ENCODE results near the gene NAA80. TPM values are rescaled to one million over a fixed set of nuclear protein-coding genes. Genes with fewer than 3 reads are reported as not detected.
A peak's percentile ranks its signal among the peaks of the same experiment; 100 is the strongest.

Gene NAA80
- total and polyA plus RNA-seq, 2 of the 13 experiments (the other 11 are each of a cell fraction or from before 2014, with no cell fraction given): 3.4 to 8.7 TPM

- TF ChIP-seq ZNF333 (CRISPR knock-in tag; IDR thresholded peaks at IDR 0.05; ENCODE audit: borderline replicate concordance) (0 out of 2 replicates have a peak, but pooled peaks have one; percentile 14), ZNF563 (CRISPR knock-in tag; IDR thresholded peaks at IDR 0.05) (no peak), ZMAT3 (CRISPR knock-in tag; conservative IDR thresholded peaks at IDR 0.05) (peak; percentile 79; the same call in 1 of the 2 replicates), ZNF256 (CRISPR knock-in tag; conservative IDR thresholded peaks at IDR 0.05) (0 out of 2 replicates have a peak, but pooled peaks have one; percentile 44), ZNF205 (CRISPR knock-in tag; IDR thresholded peaks at IDR 0.05) (0 out of 2 replicates have a peak, but pooled peaks have one; percentile 38)
- TF ChIP-seq, protein P1, sequence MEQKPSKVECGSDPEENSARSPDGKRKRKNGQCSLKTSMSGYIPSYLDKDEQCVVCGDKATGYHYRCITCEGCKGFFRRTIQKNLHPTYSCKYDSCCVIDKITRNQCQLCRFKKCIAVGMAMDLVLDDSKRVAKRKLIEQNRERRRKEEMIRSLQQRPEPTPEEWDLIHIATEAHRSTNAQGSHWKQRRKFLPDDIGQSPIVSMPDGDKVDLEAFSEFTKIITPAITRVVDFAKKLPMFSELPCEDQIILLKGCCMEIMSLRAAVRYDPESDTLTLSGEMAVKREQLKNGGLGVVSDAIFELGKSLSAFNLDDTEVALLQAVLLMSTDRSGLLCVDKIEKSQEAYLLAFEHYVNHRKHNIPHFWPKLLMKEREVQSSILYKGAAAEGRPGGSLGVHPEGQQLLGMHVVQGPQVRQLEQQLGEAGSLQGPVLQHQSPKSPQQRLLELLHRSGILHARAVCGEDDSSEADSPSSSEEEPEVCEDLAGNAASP (CRISPR knock-in tag; IDR thresholded peaks at IDR 0.05; ENCODE audit: borderline replicate concordance): peak; percentile 31; the same call in 1 of the 2 replicates
Observed at GRCh38 chr3:50322386-50323091, 23.3 kb upstream of the NAA80 start, which contains the start of gene HYAL2 (continued).

- BruUV-seq (replicated peaks): no TSS peak
- peaks cover 12 to 36% of the 10 kb centered on the region in 2 experiments for H3K36me3 ChIP-seq (replicated peaks in 1 of 2; ENCODE audit: control insufficient read depth in 1 of 2, insufficient read depth in 2 of 2, low read length in 2 of 2)
- in situ Hi-C loops (cut with HindIII; ENCODE audit: extremely low pct_ligation_motif_present, low pct_unique_long_range_greater_than_20kb): loop anchor here (5.0 kb wide), 1 partner anchor 60 kb away; no protein-coding TSS in a partner anchor
- TF ChIP-seq NFKB2 (CRISPR knock-in tag; IDR thresholded peaks at IDR 0.05; ENCODE audit: borderline replicate concordance) (0 out of 2 replicates have a peak, but pooled peaks have one; percentile 3), ZNF749 (CRISPR knock-in tag; IDR thresholded peaks at IDR 0.05; ENCODE audit: borderline replicate concordance) (0 out of 2 replicates have a peak, but pooled peaks have one; percentile 1), TBX2 (CRISPR knock-in tag; IDR thresholded peaks at IDR 0.05; ENCODE audit: borderline replicate concordance) (no peak), HDAC6 (IDR thresholded peaks at IDR 0.05; ENCODE audit: low read depth, low read length) (no peak), ZNF839 (CRISPR knock-in tag; IDR thresholded peaks at IDR 0.05; ENCODE audit: borderline replicate concordance) (0 out of 2 replicates have a peak, but pooled peaks have one; percentile 14), ZNF776 (CRISPR knock-in tag; IDR thresholded peaks at IDR 0.05) (0 out of 2 replicates have a peak, but pooled peaks have one; percentile 59), ZNF235 (CRISPR knock-in tag; IDR thresholded peaks at IDR 0.05; ENCODE audit: borderline replicate concordance) (0 out of 2 replicates have a peak, but pooled peaks have one; percentile 52), BORCS8-MEF2B (CRISPR knock-in tag; IDR thresholded peaks at IDR 0.05) (0 out of 2 replicates have a peak, but pooled peaks have one; percentile 7), TEAD3 (CRISPR knock-in tag; optimal IDR thresholded peaks at IDR 0.05; ENCODE audit: borderline replicate concordance) (no peak), ZNF564 (CRISPR knock-in tag; IDR thresholded peaks at IDR 0.05) (0 out of 2 replicates have a peak, but pooled peaks have one; percentile 17), YEATS4 (CRISPR knock-in tag; IDR thresholded peaks at IDR 0.05; ENCODE audit: borderline replicate concordance) (peak; percentile 36), ZNF772 (CRISPR knock-in tag; IDR thresholded peaks at IDR 0.05) (0 out of 2 replicates have a peak, but pooled peaks have one; percentile 31), ZSCAN22 (CRISPR knock-in tag; IDR thresholded peaks at IDR 0.05) (peak; percentile 90), NKX3-1 (CRISPR knock-in tag; IDR thresholded peaks at IDR 0.05) (no peak)
- TF ChIP-seq, protein P2, sequence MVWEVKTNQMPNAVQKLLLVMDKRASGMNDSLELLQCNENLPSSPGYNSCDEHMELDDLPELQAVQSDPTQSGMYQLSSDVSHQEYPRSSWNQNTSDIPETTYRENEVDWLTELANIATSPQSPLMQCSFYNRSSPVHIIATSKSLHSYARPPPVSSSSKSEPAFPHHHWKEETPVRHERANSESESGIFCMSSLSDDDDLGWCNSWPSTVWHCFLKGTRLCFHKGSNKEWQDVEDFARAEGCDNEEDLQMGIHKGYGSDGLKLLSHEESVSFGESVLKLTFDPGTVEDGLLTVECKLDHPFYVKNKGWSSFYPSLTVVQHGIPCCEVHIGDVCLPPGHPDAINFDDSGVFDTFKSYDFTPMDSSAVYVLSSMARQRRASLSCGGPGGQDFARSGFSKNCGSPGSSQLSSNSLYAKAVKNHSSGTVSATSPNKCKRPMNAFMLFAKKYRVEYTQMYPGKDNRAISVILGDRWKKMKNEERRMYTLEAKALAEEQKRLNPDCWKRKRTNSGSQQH (CRISPR knock-in tag; IDR thresholded peaks at IDR 0.05; ENCODE audit: low read depth): 0 out of 2 replicates have a peak, but pooled peaks have one; percentile 0
Observed at GRCh38 chr3:50322115-50322385, 22.8 kb upstream of the NAA80 start.

More at GRCh38 chr3:50322115-50322385, 22.8 kb upstream of the NAA80 start:
- Histone ChIP-seq H3K27me3 (ENCODE audit: control insufficient read depth in 1 of 2, insufficient read depth in 2 of 2, low read length in 2 of 2) (no peaks in the 10 kb centered on the region; a peak in 1 of 5 replicates), H3K4me3 (replicated peaks in 1 of 3; ENCODE audit: insufficient read depth in 1 of 3, low read depth in 2 of 3, low read length in 3 of 3) (peak overlapping the region; percentile 28 to 91 (median 85); a peak in 5 of 6 replicates), H3K79me2 (ENCODE audit: insufficient read depth, low read length) (peaks cover 30% of the 10 kb centered on the region), H3K27ac (ENCODE audit: extremely low read length, insufficient read depth, low read length) (peak overlapping the region; percentile 100), H3K4me1 (ENCODE audit: insufficient read depth, low read length) (peaks cover 79% of the 10 kb centered on the region), H4K20me1 (ENCODE audit: insufficient read depth, low read length) (no peaks in the 10 kb centered on the region), H2AFZ (ENCODE audit: low read length) (no peak overlapping the region), H3K9ac (ENCODE audit: insufficient read depth, low read depth, low read length) (peak overlapping the region; percentile 99), H3K9me3 (ENCODE audit: low read length) (no peaks in the 10 kb centered on the region), H3K4me2 (ENCODE audit: low read depth, low read length) (peak overlapping the region; percentile 94)
- intact Hi-C loops (cut with micrococcal nuclease; ENCODE audit: unreplicated experiment): no loop called here
- no peak for DNase-seq (ENCODE audit: low spot score)
- POLR2A ChIA-PET: interaction anchor here (0.8 to 13.0 kb wide), 10 partner anchors 14 to 126 kb away, joined by 3 to 222 read pairs (median 8); partner anchors contain the start of genes GNAI2, HYAL1, HYAL3 and IFRD2
- CTCF ChIA-PET (ENCODE audit: low intra/inter-chr PET ratio, low total read pairs): interaction anchor here (0.9 to 2.3 kb wide), 3 partner anchors 19 to 95 kb away, joined by 3 to 15 read pairs (median 3); partner anchors contain the start of genes HYAL1, HYAL3 and NAA80
- no peak for ATAC-seq
- no peak for FAIRE-seq
- WGBS (ENCODE audit: low lambda C conversion rate): 60% methylated on average over 1 of the region's 14 CpGs
